Stimulated activated effector memory CD8-positive, alpha-beta T cell treated with anti-CD3 and anti-CD28 coated beads, Interleukin-12 subunit alpha, Interleukin-12 subunit beta, amount 100 ng/mL, for 72 hours (primary cell): ENCODE data around the gene EMP1.
"Not testable (repeated sequence)": the region's sequence is repeated elsewhere in the genome, so short reads cannot be mapped to it uniquely, and the experiment has no call there.

Source experiments
- ATAC-seq: fragments of 150-1000 bp; cut with Tn5 transposase; 2 replicates; pipeline ENCODE4 v1.10.0; 2021
- DNase-seq, 2 donors: peaks; one replicate each; pipeline ENCODE4 v3.0.0; 2021 to 2022; ENCODE audit warnings: low spot score in 2 of 2
- H3K27ac Mint-ChIP-seq: one replicate; pipeline ENCODE4 v1.8.0; 2022; ENCODE audit warnings: mild to moderate bottlenecking, mixed read lengths
- H3K36me3 Mint-ChIP-seq: one replicate; pipeline ENCODE4 v1.8.0; 2022; ENCODE audit warnings: mild to moderate bottlenecking, mixed read lengths
- H3K4me1 Mint-ChIP-seq: one replicate; pipeline ENCODE4 v1.8.0; 2022; ENCODE audit warnings: mixed read lengths
- H3K4me3 Mint-ChIP-seq: one replicate; pipeline ENCODE4 v1.8.0; 2022; ENCODE audit warnings: mild to moderate bottlenecking, mixed read lengths
- H3K9me3 Mint-ChIP-seq: one replicate; pipeline ENCODE4 v1.8.0; 2022; ENCODE audit warnings: mixed read lengths

EMP1 gene

GRCh38 chr12:13252024-13252423 is 55.5 kb downstream of the EMP1 start:
- ATAC-seq, result no peak

GRCh38 chr12:13252616-13253015 is 56.1 kb downstream of the EMP1 start:
- Mint-ChIP-seq H3K27ac (no peak overlapping the region), H3K36me3 (no peaks in the 10 kb centered on the region), H3K4me3 (no peak overlapping the region), H3K4me1 (peaks cover 6% of the 10 kb centered on the region), H3K9me3 (no peaks in the 10 kb centered on the region)
- DNase-seq, result no peak
- no peak for ATAC-seq

More at GRCh38 chr12:13252024-13252423, 55.5 kb downstream of the EMP1 start:
- no peak for DNase-seq
- no peaks in the 10 kb centered on the region for H3K36me3 Mint-ChIP-seq
- no peaks in the 10 kb centered on the region for H3K9me3 Mint-ChIP-seq
- H3K27ac Mint-ChIP-seq, result no peak overlapping the region
- no peak overlapping the region for H3K4me3 Mint-ChIP-seq
- H3K4me1 Mint-ChIP-seq, result peaks cover 6% of the 10 kb centered on the region

GRCh38 chr12:13253966-13254760 is 57.6 kb downstream of the EMP1 start:
- DNase-seq, result no peak
- Mint-ChIP-seq H3K9me3 (no peaks in the 10 kb centered on the region), H3K4me1 (peaks cover 6% of the 10 kb centered on the region), H3K36me3 (no peaks in the 10 kb centered on the region), H3K4me3 (no peak overlapping the region), H3K27ac (no peak overlapping the region)
- ATAC-seq, result no peak

GRCh38 chr12:13255792-13256691 is 59.5 kb downstream of the EMP1 start:
- DNase-seq, result peak; percentile 71 to 86
- Mint-ChIP-seq H3K4me1 (peaks cover 6% of the 10 kb centered on the region), H3K9me3 (no peaks in the 10 kb centered on the region), H3K36me3 (no peaks in the 10 kb centered on the region), H3K27ac (no peak overlapping the region), H3K4me3 (no peak overlapping the region)
- ATAC-seq, result peak; percentile 93

- DNase-seq, result no peak
- Mint-ChIP-seq H3K4me3 (no peak overlapping the region), H3K36me3 (no peaks in the 10 kb centered on the region), H3K4me1 (peaks cover 6% of the 10 kb centered on the region), H3K27ac (no peak overlapping the region), H3K9me3 (no peaks in the 10 kb centered on the region)
- ATAC-seq, result no peak
Observed at GRCh38 chr12:13256692-13257045, 60.1 kb downstream of the EMP1 start.

GRCh38 chr12:13257356-13257875 is 60.9 kb downstream of the EMP1 start:
- peaks cover 6% of the 10 kb centered on the region for H3K4me1 Mint-ChIP-seq
- no peaks in the 10 kb centered on the region for H3K9me3 Mint-ChIP-seq
- no peak overlapping the region for H3K4me3 Mint-ChIP-seq
- no peak for DNase-seq
- H3K36me3 Mint-ChIP-seq, result no peaks in the 10 kb centered on the region
- ATAC-seq, result no peak
- no peak overlapping the region for H3K27ac Mint-ChIP-seq

- no peaks in the 10 kb centered on the region for H3K9me3 Mint-ChIP-seq
- no peak overlapping the region for H3K27ac Mint-ChIP-seq
- H3K36me3 Mint-ChIP-seq, result no peaks in the 10 kb centered on the region
- peaks cover 6% of the 10 kb centered on the region for H3K4me1 Mint-ChIP-seq
- no peak overlapping the region for H3K4me3 Mint-ChIP-seq
- ATAC-seq (peak; percentile 33), DNase-seq (no peak)
Observed at GRCh38 chr12:13258197-13258596, 61.7 kb downstream of the EMP1 start.

- peaks cover 6% of the 10 kb centered on the region for H3K4me1 Mint-ChIP-seq
- DNase-seq (no peak), ATAC-seq (no peak)
- H3K36me3 Mint-ChIP-seq, result no peaks in the 10 kb centered on the region
- H3K9me3 Mint-ChIP-seq, result no peaks in the 10 kb centered on the region
- H3K27ac Mint-ChIP-seq, result no peak overlapping the region
- H3K4me3 Mint-ChIP-seq, result no peak overlapping the region
Observed at GRCh38 chr12:13258717-13259119, 62.2 kb downstream of the EMP1 start.

GRCh38 chr12:13259625-13260024 is 63.1 kb downstream of the EMP1 start:
- not testable (repeated sequence) for H3K4me3 Mint-ChIP-seq, ATAC-seq, H3K9me3 Mint-ChIP-seq, DNase-seq, H3K36me3 Mint-ChIP-seq, H3K27ac Mint-ChIP-seq, H3K4me1 Mint-ChIP-seq

GRCh38 chr12:13267826-13268225 is 71.3 kb downstream of the EMP1 start:
- not testable (repeated sequence) for H3K9me3 Mint-ChIP-seq, H3K27ac Mint-ChIP-seq, H3K36me3 Mint-ChIP-seq, DNase-seq, H3K4me1 Mint-ChIP-seq, H3K4me3 Mint-ChIP-seq, ATAC-seq

- DNase-seq (no peak), ATAC-seq (no peak)
- H3K9me3 Mint-ChIP-seq, result no peaks in the 10 kb centered on the region
- no peak overlapping the region for H3K27ac Mint-ChIP-seq
- no peaks in the 10 kb centered on the region for H3K36me3 Mint-ChIP-seq
- H3K4me3 Mint-ChIP-seq, result no peak overlapping the region
- no peaks in the 10 kb centered on the region for H3K4me1 Mint-ChIP-seq
Observed at GRCh38 chr12:13268581-13268980, 72.1 kb downstream of the EMP1 start.
